Epithelial cell of prostate (primary cell): ENCODE data around the gene KLHDC8A.
A peak's percentile ranks its signal among the peaks of the same experiment; 100 is the strongest.
"Not testable (repeated sequence)": the region's sequence is repeated elsewhere in the genome, so short reads cannot be mapped to it uniquely, and the experiment has no call there.

ENCODE experiments used
- DNase-seq: peaks from one replicate; pipeline ENCODE4 v3.0.0-alpha.2; 2011; ENCODE audit warnings: low read depth, low spot score
- H3K27ac ChIP-seq: fragments of 450-650 bp; 2 replicates; pipeline ENCODE4 v1.5.1; 2017; ENCODE audit warnings: mild to moderate bottlenecking

Gene KLHDC8A

GRCh38 chr1:205371871-205372660, 15.3 kb upstream of the KLHDC8A start:
- no peak for DNase-seq
- H3K27ac ChIP-seq = no peak overlapping the region

GRCh38 chr1:205370780-205371179, 14.1 kb upstream of the KLHDC8A start:
- no peak for DNase-seq
- H3K27ac ChIP-seq = no peak overlapping the region

- DNase-seq = no peak
- H3K27ac ChIP-seq = no peak overlapping the region
Observed at GRCh38 chr1:205369701-205370123, 13.0 kb upstream of the KLHDC8A start.

GRCh38 chr1:205368478-205368877, 11.8 kb upstream of the KLHDC8A start:
- no peak for DNase-seq
- H3K27ac ChIP-seq = no peak overlapping the region

GRCh38 chr1:205365945-205366463, 9.3 kb upstream of the KLHDC8A start:
- H3K27ac ChIP-seq = no peak overlapping the region
- DNase-seq = no peak

GRCh38 chr1:205365086-205365485, 8.4 kb upstream of the KLHDC8A start:
- DNase-seq, H3K27ac ChIP-seq: not testable (repeated sequence)

GRCh38 chr1:205360891-205361290, 4.2 kb upstream of the KLHDC8A start:
- no peak for DNase-seq
- no peak overlapping the region for H3K27ac ChIP-seq

- no peak for DNase-seq
- H3K27ac ChIP-seq = no peak overlapping the region
Observed at GRCh38 chr1:205359771-205360565, 3.2 kb upstream of the KLHDC8A start.

- DNase-seq = no peak
- no peak overlapping the region for H3K27ac ChIP-seq
Observed at GRCh38 chr1:205358579-205358978, 1.9 kb upstream of the KLHDC8A start.

- no peak overlapping the region for H3K27ac ChIP-seq
- no peak for DNase-seq
Observed at GRCh38 chr1:205357567-205357966, 845 bp upstream of the KLHDC8A start.

GRCh38 chr1:205355075-205355453, 1.7 kb downstream of the KLHDC8A start:
- DNase-seq = peak; percentile 51

GRCh38 chr1:205354259-205355074, 2.3 kb downstream of the KLHDC8A start:
- peak overlapping the region; percentile 47 for H3K27ac ChIP-seq
- no peak for DNase-seq

More at GRCh38 chr1:205355075-205355453, 1.7 kb downstream of the KLHDC8A start:
- peak overlapping the region; percentile 47 for H3K27ac ChIP-seq

- no peak for DNase-seq
- H3K27ac ChIP-seq = no peak overlapping the region
Observed at GRCh38 chr1:205353612-205354011, 3.1 kb downstream of the KLHDC8A start.

GRCh38 chr1:205353191-205353590, 3.5 kb downstream of the KLHDC8A start:
- no peak for DNase-seq
- no peak overlapping the region for H3K27ac ChIP-seq

GRCh38 chr1:205351984-205352713, 4.6 kb downstream of the KLHDC8A start:
- DNase-seq = peak; percentile 45
- H3K27ac ChIP-seq = no peak overlapping the region

GRCh38 chr1:205350691-205351141, 6.0 kb downstream of the KLHDC8A start:
- H3K27ac ChIP-seq = no peak overlapping the region

GRCh38 chr1:205350124-205350523, 6.6 kb downstream of the KLHDC8A start:
- DNase-seq = no peak
- H3K27ac ChIP-seq = no peak overlapping the region

More at GRCh38 chr1:205350691-205351141, 6.0 kb downstream of the KLHDC8A start:
- no peak for DNase-seq

GRCh38 chr1:205348554-205349487, 7.9 kb downstream of the KLHDC8A start:
- DNase-seq = no peak
- no peak overlapping the region for H3K27ac ChIP-seq
